Fibroblast of lung (primary cell): ENCODE measurements around the gene LRFN4. TPM values are rescaled to one million over a fixed set of nuclear protein-coding genes. Genes with fewer than 3 reads are reported as not detected.

Experiments used
- DNase-seq, 2 donors: peaks; one replicate each; pipeline versions ENCODE4 v3.0.0 to v3.0.0-alpha.2; 2010; ENCODE audit warnings: low read depth in 2 of 2
- H2AFZ ChIP-seq: 2 replicates; pipeline ENCODE4 v1.5.1; 2012; ENCODE audit warnings: low read length, control low read depth, inconsistent platforms
- H3K27ac ChIP-seq: 2 replicates; pipeline ENCODE4 v1.5.1; 2011; ENCODE audit warnings: low read length, control low read depth; ENCODE audit not compliant: insufficient read depth
- H3K27me3 ChIP-seq: 2 replicates; pipeline ENCODE4 v1.5.1; 2011; ENCODE audit warnings: mild to moderate bottlenecking, low read length; ENCODE audit not compliant: control insufficient read depth, insufficient read depth
- H3K36me3 ChIP-seq: 2 replicates; pipeline ENCODE4 v1.5.1; 2011; ENCODE audit warnings: low read length; ENCODE audit not compliant: control insufficient read depth, insufficient read depth
- H3K4me1 ChIP-seq: 2 replicates; pipeline ENCODE4 v1.5.1; 2011; ENCODE audit warnings: low read length; ENCODE audit not compliant: control insufficient read depth, insufficient read depth; ENCODE audit errors: extremely low read depth
- H3K4me2 ChIP-seq: 2 replicates; pipeline ENCODE4 v1.5.1; 2011; ENCODE audit warnings: low read length, control low read depth; ENCODE audit not compliant: insufficient read depth; ENCODE audit errors: extremely low read depth
- H3K4me3 ChIP-seq, 4 experiments: fragments of 200-600 bp in 1 of 4; sonication (generic) in 1 of 4; replicated peaks in 1 of 4; 2 replicates each; pipeline ENCODE4 v1.5.1; 2011 to 2016; ENCODE audit warnings: low read length in 4 of 4, low read depth in 3 of 4, mild to moderate bottlenecking in 3 of 4, control low read depth in 2 of 4, inconsistent platforms in 1 of 4, mixed read lengths in 1 of 4; ENCODE audit not compliant: insufficient read depth in 1 of 4; ENCODE audit errors: control extremely low read depth in 1 of 4
- H3K79me2 ChIP-seq: 2 replicates; pipeline ENCODE4 v1.5.1; 2012; ENCODE audit warnings: mild to moderate bottlenecking, low read length, inconsistent platforms; ENCODE audit not compliant: control insufficient read depth, insufficient read depth
- H3K9ac ChIP-seq: 2 replicates; pipeline ENCODE4 v1.5.1; 2011; ENCODE audit warnings: mild to moderate bottlenecking, low read length, control low read depth; ENCODE audit not compliant: insufficient read depth
- H3K9me3 ChIP-seq: 2 replicates; pipeline ENCODE4 v1.5.1; 2012; ENCODE audit warnings: low read depth, low read length; ENCODE audit not compliant: control insufficient read depth, insufficient read depth
- H4K20me1 ChIP-seq: 2 replicates; pipeline ENCODE4 v1.5.1; 2011; ENCODE audit warnings: low read length; ENCODE audit not compliant: control insufficient read depth, insufficient read depth; ENCODE audit errors: extremely low read depth
- CTCF ChIP-seq, 2 donors: IDR thresholded peaks in 1 of 2; conservative IDR thresholded peaks in 1 of 2; 1 replicate in 1 of 2; 2 replicates in 1 of 2; pipeline ENCODE4 v1.5.1; 2011 to 2012; ENCODE audit warnings: low read length in 2 of 2, control low read depth in 1 of 2, inconsistent platforms in 1 of 2, low read depth in 1 of 2, mild to moderate bottlenecking in 1 of 2
- EZH2 ChIP-seq: IDR thresholded peaks from 2 replicates; pipeline ENCODE4 v1.5.1; 2012; ENCODE audit warnings: low read length, control low read depth, mild to moderate bottlenecking; ENCODE audit errors: missing control alignments
- polyA plus RNA-seq, 2 donors: library from polyadenylated mRNA; depleted of rRNA in 1 of 2; stranded (reverse) in 1 of 2; unstranded in 1 of 2; fragments of >200 nt; gene quantifications; 2 replicates each; pipeline ENCODE4 v1.2.1, GENCODE V29; 2011 to 2012; ENCODE audit warnings: missing spikeins in 1 of 2
- total RNA-seq: library from RNA; depleted of rRNA; stranded (reverse); fragments of >200 nt; gene quantifications from 2 replicates; pipeline ENCODE4 v1.2.1, GENCODE V29; 2014

The LRFN4 gene
- total and polyA plus RNA-seq, 2 donors (not counting 1 experiment from before 2014, with no cell fraction given) = 3.8 to 14.5 TPM

- peaks cover 9% of the 10 kb centered on the region for H3K79me2 ChIP-seq
- H3K36me3 ChIP-seq = peaks cover 21% of the 10 kb centered on the region
- no peak overlapping the region for H3K4me2 ChIP-seq
- H3K27me3 ChIP-seq = no peaks in the 10 kb centered on the region
- no peak overlapping the region for H2AFZ ChIP-seq
- no peaks in the 10 kb centered on the region for H3K4me1 ChIP-seq
- H3K9me3 ChIP-seq = no peaks in the 10 kb centered on the region
- no peak overlapping the region for H3K27ac ChIP-seq
- H3K9ac ChIP-seq = no peak overlapping the region
- no peak for DNase-seq
- no peak for TF ChIP-seq EZH2
- no peak for TF ChIP-seq CTCF (conservative IDR thresholded peaks at IDR 0.05 in 1 of 2, IDR thresholded peaks at IDR 0.05 in 1 of 2; ENCODE audit: low read depth in 1 of 2, low read length in 2 of 2)
- no peak overlapping the region for H3K4me3 ChIP-seq
- no peaks in the 10 kb centered on the region for H4K20me1 ChIP-seq
Observed at GRCh38 chr11:66849501-66850234, 7.2 kb upstream of the LRFN4 start.

GRCh38 chr11:66850235-66850587 lies 6.7 kb upstream of the LRFN4 start:
- DNase-seq = no peak
- H3K36me3 ChIP-seq = peaks cover 19% of the 10 kb centered on the region
- H4K20me1 ChIP-seq = no peaks in the 10 kb centered on the region
- peaks cover 4% of the 10 kb centered on the region for H3K79me2 ChIP-seq
- H2AFZ ChIP-seq = no peak overlapping the region
- H3K27ac ChIP-seq = no peak overlapping the region
- no peaks in the 10 kb centered on the region for H3K9me3 ChIP-seq
- no peaks in the 10 kb centered on the region for H3K4me1 ChIP-seq
- H3K4me2 ChIP-seq = no peak overlapping the region
- H3K4me3 ChIP-seq = no peak overlapping the region
- H3K27me3 ChIP-seq = no peaks in the 10 kb centered on the region
- no peak overlapping the region for H3K9ac ChIP-seq
- TF ChIP-seq CTCF (conservative IDR thresholded peaks at IDR 0.05 in 1 of 2, IDR thresholded peaks at IDR 0.05 in 1 of 2; ENCODE audit: low read depth in 1 of 2, low read length in 2 of 2) = no peak
- no peak for TF ChIP-seq EZH2

GRCh38 chr11:66850588-66851238 lies 6.2 kb upstream of the LRFN4 start:
- Histone ChIP-seq H3K27ac (no peak overlapping the region), H3K79me2 (no peaks in the 10 kb centered on the region), H3K36me3 (peaks cover 15% of the 10 kb centered on the region), H4K20me1 (no peaks in the 10 kb centered on the region), H3K9ac (no peak overlapping the region), H3K27me3 (no peaks in the 10 kb centered on the region), H3K4me1 (peaks cover 2% of the 10 kb centered on the region), H2AFZ (no peak overlapping the region), H3K9me3 (no peaks in the 10 kb centered on the region), H3K4me3 (no peak overlapping the region), H3K4me2 (no peak overlapping the region)
- TF ChIP-seq CTCF (conservative IDR thresholded peaks at IDR 0.05 in 1 of 2, IDR thresholded peaks at IDR 0.05 in 1 of 2; ENCODE audit: low read depth in 1 of 2, low read length in 2 of 2) (no peak), EZH2 (no peak)
- DNase-seq = no peak
